ENCODE results near the gene CD7.

- TF ChIP-seq, protein P1, sequence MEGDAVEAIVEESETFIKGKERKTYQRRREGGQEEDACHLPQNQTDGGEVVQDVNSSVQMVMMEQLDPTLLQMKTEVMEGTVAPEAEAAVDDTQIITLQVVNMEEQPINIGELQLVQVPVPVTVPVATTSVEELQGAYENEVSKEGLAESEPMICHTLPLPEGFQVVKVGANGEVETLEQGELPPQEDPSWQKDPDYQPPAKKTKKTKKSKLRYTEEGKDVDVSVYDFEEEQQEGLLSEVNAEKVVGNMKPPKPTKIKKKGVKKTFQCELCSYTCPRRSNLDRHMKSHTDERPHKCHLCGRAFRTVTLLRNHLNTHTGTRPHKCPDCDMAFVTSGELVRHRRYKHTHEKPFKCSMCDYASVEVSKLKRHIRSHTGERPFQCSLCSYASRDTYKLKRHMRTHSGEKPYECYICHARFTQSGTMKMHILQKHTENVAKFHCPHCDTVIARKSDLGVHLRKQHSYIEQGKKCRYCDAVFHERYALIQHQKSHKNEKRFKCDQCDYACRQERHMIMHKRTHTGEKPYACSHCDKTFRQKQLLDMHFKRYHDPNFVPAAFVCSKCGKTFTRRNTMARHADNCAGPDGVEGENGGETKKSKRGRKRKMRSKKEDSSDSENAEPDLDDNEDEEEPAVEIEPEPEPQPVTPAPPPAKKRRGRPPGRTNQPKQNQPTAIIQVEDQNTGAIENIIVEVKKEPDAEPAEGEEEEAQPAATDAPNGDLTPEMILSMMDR (IDR thresholded peaks at IDR 0.05): no peak
- no peak for TF ChIP-seq REST (IDR thresholded peaks at IDR 0.05; ENCODE audit: insufficient read depth in 1 of 2, low read depth in 2 of 2, low read length in 1 of 2)
- TF ChIP-seq POLR2AphosphoS5 (IDR thresholded peaks at IDR 0.05; ENCODE audit: low read depth, low read length): no peak
These were observed 5.4 kb downstream of the CD7 start for GRCh38 chr17:82311971-82312370.

All from Panc1 (cell line).